HepG2 (cell line): ENCODE data around the gene MMP12.

Experiments
- CEBPB ChIP-seq: IDR thresholded peaks from 2 replicates; pipeline ENCODE4 v1.6.1; 2011; ENCODE audit warnings: low read depth, low read length, improper control_type of control experiment, borderline replicate concordance
- CTCF ChIP-seq: sonication (generic); formaldehyde crosslinking; IDR thresholded peaks from 2 replicates; pipeline ENCODE4 v1.5.0; 2020; ENCODE audit warnings: mild to moderate bottlenecking, missing genetic modification reagents, moderate library complexity
- MXD3 ChIP-seq: IDR thresholded peaks from 2 replicates; pipeline ENCODE4 v1.6.1; 2016; ENCODE audit warnings: mild to moderate bottlenecking, missing biosample characterization, missing genetic modification reagents
- USF2 ChIP-seq, 2 experiments: sonication (generic) in 1 of 2; formaldehyde crosslinking in 1 of 2; IDR thresholded peaks; 2 replicates each; pipeline versions ENCODE4 v1.5.1 to v1.6.1; 2011 to 2020; ENCODE audit warnings: borderline replicate concordance in 1 of 2, low read depth in 1 of 2, low read length in 1 of 2, mild to moderate bottlenecking in 1 of 2, missing genetic modification reagents in 1 of 2, moderate library complexity in 1 of 2
- ZBTB40 ChIP-seq, 2 experiments: fragments of 450-650 bp in 1 of 2; sonication (generic) in 1 of 2; formaldehyde crosslinking in 1 of 2; IDR thresholded peaks; 2 replicates each; pipeline versions ENCODE4 v1.6.1 to v1.8.0; 2016 to 2022; ENCODE audit warnings: antibody characterized with exemption in 1 of 2, mild to moderate bottlenecking in 1 of 2, missing genetic modification reagents in 1 of 2
- ZFP91 ChIP-seq: sonication (generic); formaldehyde crosslinking; IDR thresholded peaks from 2 replicates; pipeline ENCODE4 v1.9.0; 2022; ENCODE audit warnings: missing genetic modification reagents, mild to moderate bottlenecking, borderline replicate concordance
- ZNF138 ChIP-seq: sonication (generic); formaldehyde crosslinking; IDR thresholded peaks from 2 replicates; pipeline ENCODE4 v1.5.0; 2020; ENCODE audit warnings: mild to moderate bottlenecking, low read depth, missing genetic modification reagents
- ZNF329 ChIP-seq: sonication (generic); formaldehyde crosslinking; IDR thresholded peaks from 2 replicates; pipeline ENCODE4 v1.9.0; 2021; ENCODE audit warnings: low read depth, mild to moderate bottlenecking, missing genetic modification reagents
- ZNF776 ChIP-seq: sonication (generic); formaldehyde crosslinking; IDR thresholded peaks from 2 replicates; pipeline ENCODE4 v1.4.0; 2020; ENCODE audit warnings: mild to moderate bottlenecking, missing genetic modification reagents

- TF ChIP-seq ZBTB40 (IDR thresholded peaks at IDR 0.05) (no peak), ZBTB40 (CRISPR knock-in tag; IDR thresholded peaks at IDR 0.05) (no peak), ZNF329 (no peak), CEBPB (no peak), ZFP91 (no peak), CTCF (no peak), ZNF776 (CRISPR knock-in tag) (no peak), ZNF138 (no peak), MXD3 (no peak), USF2 (IDR thresholded peaks at IDR 0.05; ENCODE audit: low read depth, low read length) (no peak), USF2 (CRISPR knock-in tag; IDR thresholded peaks at IDR 0.05; ENCODE audit: borderline replicate concordance) (no peak)
Observed at GRCh38 chr11:102831128-102831488, 43.7 kb downstream of the MMP12 start.
